Thoracic aorta (tissue), 2 donors: ENCODE results near the gene EGFL6. TPM values are rescaled to one million over a fixed set of nuclear protein-coding genes. Genes with fewer than 3 reads are reported as not detected.

Source experiments
- ATAC-seq: fragments of 150-250 bp; one replicate; pipeline ENCODE4 v1.8.0; 2017; ENCODE audit warnings: low read depth; ENCODE audit not compliant: insufficient number of reproducible peaks, low FRiP score
- DNase-seq: peaks from one replicate; pipeline ENCODE4 v3.0.0-alpha.2; 2020; ENCODE audit warnings: low spot score
- H3K27ac ChIP-seq, 2 donors: fragments of 200-600 bp; sonication (generic); 1 replicate in 1 of 2; 2 replicates in 1 of 2; pipeline ENCODE4 v1.5.1; 2016; ENCODE audit warnings: mild to moderate bottlenecking in 2 of 2, moderate library complexity in 2 of 2
- H3K27me3 ChIP-seq: fragments of 200-600 bp; sonication (generic); replicated peaks from 2 replicates; pipeline ENCODE4 v1.6.0; 2016; ENCODE audit warnings: mild to moderate bottlenecking; ENCODE audit not compliant: insufficient read depth
- H3K36me3 ChIP-seq: fragments of 200-600 bp; sonication (generic); one replicate; pipeline ENCODE4 v1.5.1; 2016
- H3K4me1 ChIP-seq, 2 donors: fragments of 200-600 bp; sonication (generic); 1 replicate in 1 of 2; 2 replicates in 1 of 2; pipeline versions ENCODE4 v1.5.1 to v1.6.0; 2016; ENCODE audit warnings: low read depth in 2 of 2, mild to moderate bottlenecking in 1 of 2; ENCODE audit not compliant: control insufficient read depth in 1 of 2
- H3K4me3 ChIP-seq: fragments of 200-600 bp; sonication (generic); 2 replicates; pipeline ENCODE4 v1.5.1; 2016; ENCODE audit warnings: mild to moderate bottlenecking
- H3K9me3 ChIP-seq: fragments of 200-600 bp; sonication (generic); 2 replicates; pipeline ENCODE4 v1.5.1; 2016
- CTCF ChIP-seq: fragments of 200-600 bp; sonication (generic); IDR thresholded peaks from one replicate; pipeline ENCODE4 v1.5.1; 2019; ENCODE audit warnings: antibody characterized with exemption
- total RNA-seq, 2 donors: library from RNA; depleted of rRNA; stranded (reverse); fragments of >200 nt; gene quantifications; one replicate each; pipeline versions ENCODE4 v1.1.0 to v1.2.3, GENCODE V29; 2016

The EGFL6 gene
- total RNA-seq, 2 donors from 2014 or later = not detected

GRCh38 chrX:13587786-13588477 is 18.5 kb downstream of the EGFL6 start:
- TF ChIP-seq CTCF = no peak
- Histone ChIP-seq H3K9me3 (no peaks in the 10 kb centered on the region), H3K27ac (no peak overlapping the region), H3K4me1 (no peaks in the 10 kb centered on the region), H3K4me3 (no peak overlapping the region), H3K36me3 (no peaks in the 10 kb centered on the region), H3K27me3 (no peaks in the 10 kb centered on the region)
- DNase-seq (no peak), ATAC-seq (no peak)

- no peaks in the 10 kb centered on the region for H3K36me3 ChIP-seq
- DNase-seq (no peak), ATAC-seq (no peak)
- no peaks in the 10 kb centered on the region for H3K4me1 ChIP-seq
- H3K27me3 ChIP-seq = no peaks in the 10 kb centered on the region
- no peak for TF ChIP-seq CTCF
- no peaks in the 10 kb centered on the region for H3K9me3 ChIP-seq
- H3K27ac ChIP-seq = no peak overlapping the region
- no peak overlapping the region for H3K4me3 ChIP-seq
These were observed 20.8 kb downstream of the EGFL6 start for GRCh38 chrX:13590207-13590606.

- no peak for TF ChIP-seq CTCF
- no peaks in the 10 kb centered on the region for H3K36me3 ChIP-seq
- H3K27me3 ChIP-seq = no peaks in the 10 kb centered on the region
- DNase-seq (no peak), ATAC-seq (no peak)
- H3K4me3 ChIP-seq = no peak overlapping the region
- no peak overlapping the region for H3K27ac ChIP-seq
- H3K9me3 ChIP-seq = no peaks in the 10 kb centered on the region
- no peaks in the 10 kb centered on the region for H3K4me1 ChIP-seq
These were observed 21.5 kb downstream of the EGFL6 start for GRCh38 chrX:13590914-13591313.

- no peaks in the 10 kb centered on the region for H3K36me3 ChIP-seq
- TF ChIP-seq CTCF = no peak
- H3K4me1 ChIP-seq = peaks cover 0 to 9% of the 10 kb centered on the region in 2 donors
- no peak overlapping the region for H3K4me3 ChIP-seq
- no peaks in the 10 kb centered on the region for H3K9me3 ChIP-seq
- DNase-seq (no peak), ATAC-seq (no peak)
- no peak overlapping the region for H3K27ac ChIP-seq
- H3K27me3 ChIP-seq = no peaks in the 10 kb centered on the region
These were observed 28.5 kb downstream of the EGFL6 start for GRCh38 chrX:13597874-13598273.

- Histone ChIP-seq H3K4me1 (peaks cover 0 to 9% of the 10 kb centered on the region in 2 donors), H3K36me3 (no peaks in the 10 kb centered on the region), H3K27me3 (no peaks in the 10 kb centered on the region), H3K27ac (no peak overlapping the region), H3K4me3 (no peak overlapping the region), H3K9me3 (no peaks in the 10 kb centered on the region)
- TF ChIP-seq CTCF = no peak
- DNase-seq = no peak
- ATAC-seq = no peak
These were observed 29.5 kb downstream of the EGFL6 start for GRCh38 chrX:13598877-13599276.
